ENCODE results near the gene SRCAP. TPM values are rescaled to one million over a fixed set of nuclear protein-coding genes. Genes with fewer than 3 reads are reported as not detected.
A peak's percentile ranks its signal among the peaks of the same experiment; 100 is the strongest.

SRCAP gene
- total and polyA plus RNA-seq, 3 experiments from 2014 or later: 33.0 to 76.3 (median 75.4) TPM

DNA sequence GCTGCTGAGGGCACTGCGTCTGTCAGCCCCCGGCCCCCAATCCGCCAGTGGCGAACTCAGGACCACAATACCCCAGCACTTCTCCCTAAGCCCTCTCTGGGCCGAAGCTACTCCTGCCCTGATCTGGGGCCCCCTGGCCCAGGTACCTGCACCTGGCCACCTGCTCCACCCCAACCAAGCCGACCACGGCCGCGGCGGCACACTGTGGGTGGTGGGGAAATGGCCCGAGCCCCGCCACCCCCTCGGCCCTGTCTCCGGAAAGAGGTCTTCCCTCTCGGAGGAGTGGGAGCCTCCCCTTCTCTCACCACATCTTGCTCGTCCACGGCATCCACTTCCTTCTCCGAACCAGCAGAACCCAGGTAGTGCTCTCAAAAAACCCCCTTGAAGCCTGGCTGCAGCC, 44.1 kb upstream of the SRCAP start:
- peaks cover 0 to 2% (median 0%) of the 10 kb centered on the region in 5 donors for H3K9me3 Mint-ChIP-seq
- peaks cover 0 to 69% (median 4%) of the 10 kb centered on the region in 3 donors for H3K36me3 Mint-ChIP-seq
- Histone ChIP-seq H3K27me3 (ENCODE audit: insufficient read depth, low read length, poor library complexity, severe bottlenecking) (no peaks in the 10 kb centered on the region), H3K27ac (ENCODE audit: low read depth, low read length) (no peak overlapping the region), H3K9me3 (ENCODE audit: low read length) (no peaks in the 10 kb centered on the region), H3K36me3 (ENCODE audit: insufficient read depth, low read length) (peaks cover 36% of the 10 kb centered on the region), H3K4me3 (ENCODE audit: low read length) (no peak overlapping the region), H3K4me1 (ENCODE audit: insufficient read depth, low read length) (peaks cover 25% of the 10 kb centered on the region)
- POLR2A ChIA-PET: no interaction called here
- peaks cover 36 to 44% (median 36%) of the 10 kb centered on the region in 3 donors for H3K4me1 Mint-ChIP-seq
- H3K4me3 Mint-ChIP-seq: no peak overlapping the region
- H3K27ac Mint-ChIP-seq: peak overlapping the region in 1 of 8 donors; percentile 51
- H3K27me3 Mint-ChIP-seq: peaks cover 0 to 2% of the 10 kb centered on the region in 2 donors
- CTCF ChIA-PET: interaction anchor here (1.5 to 4.2 kb wide), 2 partner anchors 17 to 39 kb away, joined by 3 to 20 read pairs; no protein-coding TSS in a partner anchor
- no peak for DNase-seq

DNA sequence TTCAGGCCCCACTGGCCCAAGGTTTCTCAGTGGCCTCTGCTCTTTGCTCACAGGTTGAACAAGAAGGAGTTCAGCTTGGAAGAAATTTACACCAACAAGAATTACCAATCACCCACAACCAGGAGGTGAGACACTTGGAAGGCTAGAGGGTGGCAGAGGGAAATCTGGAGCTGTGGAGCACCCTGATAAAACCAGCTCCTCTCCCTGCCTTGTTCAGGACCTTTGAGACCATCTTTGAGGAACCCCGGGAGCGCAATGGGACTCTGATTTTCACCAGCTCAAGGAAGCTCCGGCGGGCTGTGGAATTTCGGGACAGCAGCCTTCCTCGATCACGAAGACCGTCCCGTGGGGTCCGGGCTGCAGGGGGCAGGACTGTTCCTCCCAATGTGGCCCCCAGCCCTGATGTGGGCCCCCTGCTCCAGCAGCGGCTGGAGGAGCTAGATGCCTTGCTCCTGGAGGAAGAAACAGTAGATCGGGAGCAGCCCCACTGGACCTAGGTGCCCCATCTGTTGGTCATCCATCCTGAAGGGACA, 43.1 kb upstream of the SRCAP start:
- Histone ChIP-seq H3K27ac (ENCODE audit: low read depth, low read length) (no peak overlapping the region), H3K4me1 (ENCODE audit: insufficient read depth, low read length) (peaks cover 31% of the 10 kb centered on the region), H3K27me3 (ENCODE audit: insufficient read depth, low read length, poor library complexity, severe bottlenecking) (no peaks in the 10 kb centered on the region), H3K4me3 (ENCODE audit: low read length) (no peak overlapping the region), H3K36me3 (ENCODE audit: insufficient read depth, low read length) (peaks cover 36% of the 10 kb centered on the region), H3K9me3 (ENCODE audit: low read length) (no peaks in the 10 kb centered on the region)
- Mint-ChIP-seq H3K9me3 (peaks cover 0 to 2% (median 0%) of the 10 kb centered on the region in 5 donors), H3K27ac (peak overlapping the region in 6 of 8 donors; percentile 51 to 98 (median 82)), H3K4me3 (peak overlapping the region in 2 of 7 donors; percentile 15 to 27), H3K4me1 (peaks cover 34 to 42% (median 35%) of the 10 kb centered on the region in 3 donors), H3K36me3 (peaks cover 0 to 71% (median 7%) of the 10 kb centered on the region in 3 donors), H3K27me3 (peaks cover 0 to 1% of the 10 kb centered on the region in 2 donors)
- DNase-seq: no peak
- ChIA-PET CTCF (interaction anchor here (0.8 to 4.2 kb wide), 3 partner anchors 27 to 42 kb away, joined by 3 to 20 read pairs (median 4); no protein-coding TSS in a partner anchor), POLR2A (no interaction called here)

GRCh38 chr16:30656388-30656787, 42.6 kb upstream of the SRCAP start:
- no peak for DNase-seq
- H3K27ac ChIP-seq (ENCODE audit: low read depth, low read length): no peak overlapping the region
- H3K36me3 ChIP-seq (ENCODE audit: insufficient read depth, low read length): peaks cover 39% of the 10 kb centered on the region
- Mint-ChIP-seq H3K9me3 (peaks cover 0 to 2% (median 0%) of the 10 kb centered on the region in 5 donors), H3K27ac (peak overlapping the region in 7 of 8 donors; percentile 47 to 98 (median 79)), H3K4me1 (peaks cover 38 to 47% (median 40%) of the 10 kb centered on the region in 3 donors), H3K4me3 (peak overlapping the region in 3 of 7 donors; percentile 59 to 93 (median 61)), H3K36me3 (peaks cover 0 to 72% (median 9%) of the 10 kb centered on the region in 3 donors), H3K27me3 (no peaks in the 10 kb centered on the region)
- ChIA-PET POLR2A (no interaction called here), CTCF (interaction anchor here (0.8 to 4.2 kb wide), 5 partner anchors 27 to 329 kb away, joined by 3 to 20 read pairs (median 3); partner anchors contain the start of gene HSD3B7)
- no peaks in the 10 kb centered on the region for H3K27me3 ChIP-seq (ENCODE audit: insufficient read depth, low read length, poor library complexity, severe bottlenecking)
- H3K4me3 ChIP-seq (ENCODE audit: low read length): no peak overlapping the region
- no peaks in the 10 kb centered on the region for H3K9me3 ChIP-seq (ENCODE audit: low read length)
- H3K4me1 ChIP-seq (ENCODE audit: insufficient read depth, low read length): peaks cover 36% of the 10 kb centered on the region

DNA sequence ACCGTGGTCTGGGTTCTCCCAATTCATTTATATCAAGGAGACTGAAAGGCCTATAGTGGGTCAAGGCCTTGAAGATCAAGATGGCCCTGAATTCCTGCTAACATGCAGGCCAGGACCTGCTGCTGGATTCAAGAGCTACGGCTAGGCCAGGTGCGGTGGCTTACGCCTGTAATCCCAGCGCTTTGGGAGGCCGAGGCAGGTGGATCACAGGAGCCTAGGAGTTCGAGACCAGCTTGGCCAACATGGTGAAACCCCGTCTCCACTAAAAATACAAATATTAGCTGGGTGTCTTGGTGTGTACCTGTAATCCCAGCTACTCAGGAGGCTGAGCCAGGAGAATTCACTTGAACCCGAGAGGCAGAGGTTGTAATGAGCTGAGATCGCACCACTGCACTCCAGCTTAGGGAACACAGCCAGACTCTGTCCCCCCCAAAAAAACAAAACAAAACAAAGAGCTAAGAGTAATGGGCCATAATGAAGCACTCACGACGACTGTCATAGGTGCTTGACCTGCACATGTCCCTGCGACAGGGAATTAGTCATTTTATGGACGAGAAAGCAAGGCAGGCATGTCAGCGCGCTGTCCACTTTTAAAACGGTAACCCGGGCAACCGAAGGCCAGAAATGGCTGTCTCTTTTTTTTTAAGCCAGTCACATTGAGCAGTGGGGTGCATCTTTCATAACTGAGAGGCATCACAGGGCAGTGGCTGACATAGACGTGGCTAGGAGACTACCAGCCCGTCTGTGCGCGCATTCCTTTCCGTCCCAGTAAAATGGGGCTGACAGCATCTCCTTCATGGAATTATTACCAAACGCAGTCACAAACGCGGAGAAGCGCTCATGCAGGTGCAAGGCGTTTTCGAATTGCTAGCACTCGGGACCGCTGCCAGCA, 41.8 kb upstream of the SRCAP start:
- H3K9me3 ChIP-seq (ENCODE audit: low read length): no peaks in the 10 kb centered on the region
- no peak for DNase-seq
- H3K4me3 ChIP-seq (ENCODE audit: low read length): peak overlapping the region; percentile 67
- ChIA-PET CTCF (interaction anchor here (0.9 to 4.2 kb wide), 3 partner anchors 37 to 328 kb away, joined by 3 to 20 read pairs (median 3); partner anchors contain the start of gene HSD3B7), POLR2A (interaction anchor here (3.3 kb wide), 1 partner anchor 40 kb away, joined by 18 read pairs; no protein-coding TSS in a partner anchor)
- Mint-ChIP-seq H3K4me3 (peak overlapping the region; percentile 74 to 93 (median 81)), H3K27ac (peak overlapping the region; percentile 87 to 99 (median 94)), H3K4me1 (peaks cover 39 to 49% (median 42%) of the 10 kb centered on the region in 3 donors), H3K9me3 (peaks cover 0 to 2% (median 0%) of the 10 kb centered on the region in 5 donors), H3K27me3 (no peaks in the 10 kb centered on the region), H3K36me3 (peaks cover 0 to 73% (median 10%) of the 10 kb centered on the region in 3 donors)
- peak overlapping the region; percentile 82 for H3K27ac ChIP-seq (ENCODE audit: low read depth, low read length)
- H3K27me3 ChIP-seq (ENCODE audit: insufficient read depth, low read length, poor library complexity, severe bottlenecking): no peaks in the 10 kb centered on the region
- peaks cover 46% of the 10 kb centered on the region for H3K36me3 ChIP-seq (ENCODE audit: insufficient read depth, low read length)
- H3K4me1 ChIP-seq (ENCODE audit: insufficient read depth, low read length): peaks cover 39% of the 10 kb centered on the region

- peak within 1 kb of the TSS; percentile 92 for H3K4me3 ChIP-seq (ENCODE audit: low read length)
- H3K4me3 Mint-ChIP-seq: peak within 1 kb of the TSS; percentile 93 to 98 (median 94)
- POLR2A ChIA-PET: interaction anchor here (0.5 to 3.3 kb wide), 27 partner anchors 8 to 1835 kb away, joined by 3 to 37 read pairs (median 4); partner anchors contain the start of genes ALDOA, ATXN2L, DCTPP1 and PHKG2
Measured at GRCh38 chr16:30657866-30658730, 40.9 kb upstream of the SRCAP start, which contains the start of gene FBRS. FBRS (plus strand) TSS chr16:30658431; CDS start chr16:30659519, 1,088 bp downstream.

DNA sequence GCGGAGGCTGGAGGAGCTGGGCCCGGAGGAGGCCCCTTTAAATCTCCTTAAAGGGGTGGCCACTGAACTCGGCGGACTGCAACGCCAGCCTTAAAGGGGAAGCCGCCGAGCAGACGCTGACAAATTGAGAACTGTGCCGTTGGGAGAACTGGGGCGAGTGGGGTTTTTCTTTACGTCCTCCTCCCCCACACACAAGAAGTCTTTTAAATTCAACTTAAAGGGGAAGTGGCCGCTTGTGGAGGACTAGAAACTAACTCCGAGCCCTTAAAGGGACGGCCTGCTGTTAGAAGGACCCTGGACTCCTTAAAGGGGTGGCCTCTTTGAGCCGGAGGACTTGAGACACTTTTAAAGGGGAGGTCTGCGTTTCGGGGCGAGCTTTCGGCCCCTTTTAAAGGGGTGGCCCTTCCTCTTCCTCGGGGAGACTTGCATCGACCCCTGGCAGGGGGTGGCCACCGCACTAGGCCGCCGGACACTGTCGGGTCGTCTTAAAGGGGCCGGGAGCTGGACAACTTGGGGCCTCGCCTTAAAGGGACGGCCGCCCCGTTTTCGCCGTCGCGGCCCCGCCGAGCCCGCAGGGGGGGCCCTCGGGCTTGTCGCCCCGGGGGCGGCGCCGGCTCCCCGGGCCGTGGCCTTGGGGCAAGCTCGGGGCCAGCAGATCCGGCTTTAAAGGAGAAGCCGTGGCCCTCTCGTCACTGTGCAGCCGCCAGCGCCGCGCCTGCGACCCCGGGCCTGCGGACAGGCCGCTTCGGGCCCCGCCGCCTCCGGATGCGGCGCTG, 40.1 kb upstream of the SRCAP start:
- peaks cover 0 to 2% (median 0%) of the 10 kb centered on the region in 5 donors for H3K9me3 Mint-ChIP-seq
- H3K9me3 ChIP-seq (ENCODE audit: low read length): no peaks in the 10 kb centered on the region
- H3K27me3 ChIP-seq (ENCODE audit: insufficient read depth, low read length, poor library complexity, severe bottlenecking): no peaks in the 10 kb centered on the region
- peaks cover 52% of the 10 kb centered on the region for H3K4me1 ChIP-seq (ENCODE audit: insufficient read depth, low read length)
- DNase-seq: peak in 1 of 5 donors; percentile 56
- peaks cover 8 to 75% (median 16%) of the 10 kb centered on the region in 3 donors for H3K36me3 Mint-ChIP-seq
- peak overlapping the region; percentile 100 for H3K27ac ChIP-seq (ENCODE audit: low read depth, low read length)
- H3K4me3 Mint-ChIP-seq: peak overlapping the region; percentile 93 to 98 (median 94)
- CTCF ChIA-PET: interaction anchor here (0.6 to 4.5 kb wide), 15 partner anchors 8 to 567 kb away, joined by 3 to 37 read pairs (median 4); partner anchors contain the start of genes DCTPP1, PRR14, TBX6 and ZNF689
- POLR2A ChIA-PET: interaction anchor here (0.5 to 3.3 kb wide), 31 partner anchors 9 to 1836 kb away, joined by 3 to 37 read pairs (median 4); partner anchors contain the start of genes ALDOA, ATXN2L, DCTPP1 and PHKG2
- no peaks in the 10 kb centered on the region for H3K27me3 Mint-ChIP-seq
- H3K4me3 ChIP-seq (ENCODE audit: low read length): peak overlapping the region; percentile 92
- H3K4me1 Mint-ChIP-seq: peaks cover 44 to 56% (median 46%) of the 10 kb centered on the region in 3 donors
- H3K36me3 ChIP-seq (ENCODE audit: insufficient read depth, low read length): peaks cover 50% of the 10 kb centered on the region
- peak overlapping the region; percentile 98 to 100 (median 100) for H3K27ac Mint-ChIP-seq

More at GRCh38 chr16:30657866-30658730, 40.9 kb upstream of the SRCAP start, which contains the start of gene FBRS:
- Histone ChIP-seq H3K27me3 (ENCODE audit: insufficient read depth, low read length, poor library complexity, severe bottlenecking) (no peaks in the 10 kb centered on the region), H3K9me3 (ENCODE audit: low read length) (no peaks in the 10 kb centered on the region), H3K36me3 (ENCODE audit: insufficient read depth, low read length) (peaks cover 47% of the 10 kb centered on the region), H3K4me1 (ENCODE audit: insufficient read depth, low read length) (peaks cover 43% of the 10 kb centered on the region), H3K27ac (ENCODE audit: low read depth, low read length) (peak within 1 kb of the TSS; percentile 100)
- peaks cover under 1 to 73% (median 11%) of the 10 kb centered on the region in 3 donors for H3K36me3 Mint-ChIP-seq
- peak; percentile 100 for DNase-seq
- peaks cover 37 to 49% (median 38%) of the 10 kb centered on the region in 3 donors for H3K4me1 Mint-ChIP-seq
- peak within 1 kb of the TSS; percentile 98 to 100 (median 100) for H3K27ac Mint-ChIP-seq
- peaks cover 0 to 2% (median 0%) of the 10 kb centered on the region in 5 donors for H3K9me3 Mint-ChIP-seq
- no peaks in the 10 kb centered on the region for H3K27me3 Mint-ChIP-seq
- CTCF ChIA-PET: interaction anchor here (0.6 to 4.5 kb wide), 14 partner anchors 8 to 228 kb away, joined by 3 to 37 read pairs (median 4); partner anchors contain the start of genes DCTPP1, PRR14, ZNF689 and ZNF747

Measured in CD8-positive, alpha-beta memory T cell (primary cell).